ENCODE data around the gene SLC2A4.

The SLC2A4 gene

DNA sequence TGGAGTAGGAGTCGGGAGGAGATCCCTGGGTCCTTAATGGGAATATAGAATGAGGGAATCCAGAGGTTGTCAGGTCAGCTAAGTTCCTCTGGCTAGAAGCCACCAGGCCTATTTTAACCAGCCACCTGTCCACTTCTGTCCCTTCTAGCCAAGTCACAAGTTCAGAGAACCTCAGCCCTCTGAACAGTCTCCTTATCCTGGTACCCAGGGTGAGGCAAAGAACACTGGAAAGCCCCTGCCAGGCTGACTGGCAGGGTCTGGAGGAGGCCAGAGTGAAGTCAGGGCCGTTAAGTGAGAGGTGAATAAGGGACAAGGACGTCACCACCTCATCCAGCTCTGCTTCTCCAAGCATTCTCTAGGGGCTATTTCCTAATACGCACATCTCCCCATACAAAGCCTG lies 32.7 kb upstream of the SLC2A4 start:
- no peak for DNase-seq

DNA sequence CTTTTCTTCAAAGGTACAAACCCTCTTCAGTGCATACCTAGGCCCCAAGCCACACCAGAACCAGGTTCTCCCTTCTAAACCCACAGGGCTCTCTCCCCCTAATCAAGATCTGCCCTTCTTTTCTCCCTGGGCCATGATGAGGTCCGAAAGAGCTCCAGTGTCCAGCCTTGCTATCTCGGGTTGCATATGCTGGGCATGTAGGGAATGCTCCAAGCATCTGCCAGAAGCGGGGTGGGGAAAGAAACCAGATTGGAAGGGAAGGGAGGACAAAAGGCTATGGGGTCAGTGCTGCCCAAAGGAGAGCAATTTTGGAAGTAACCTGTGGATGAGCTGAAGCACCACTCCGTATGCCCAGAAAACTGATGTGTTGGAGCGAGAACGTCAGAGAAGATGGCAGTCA lies 32.3 kb upstream of the SLC2A4 start:
- no peak for DNase-seq

DNA sequence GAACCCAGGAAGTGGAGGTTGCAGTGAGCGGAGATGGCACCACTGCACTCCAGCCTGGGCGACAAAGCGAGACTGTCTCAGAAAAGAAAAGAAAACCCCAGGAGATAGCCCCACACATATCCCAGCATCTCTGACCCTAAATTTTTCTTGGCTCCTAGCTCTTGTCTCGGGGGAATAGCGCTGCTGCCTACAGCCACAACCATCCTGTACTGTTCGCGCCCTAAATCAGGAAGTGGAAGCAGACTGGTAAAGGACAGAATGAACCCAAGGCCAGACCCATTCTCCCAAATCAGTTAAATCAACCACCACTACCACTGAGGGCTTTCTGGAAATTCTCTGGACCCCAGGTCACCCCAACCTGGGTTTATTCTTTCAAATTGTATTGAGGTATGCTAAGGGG lies 31.7 kb upstream of the SLC2A4 start:
- DNase-seq: no peak

DNA sequence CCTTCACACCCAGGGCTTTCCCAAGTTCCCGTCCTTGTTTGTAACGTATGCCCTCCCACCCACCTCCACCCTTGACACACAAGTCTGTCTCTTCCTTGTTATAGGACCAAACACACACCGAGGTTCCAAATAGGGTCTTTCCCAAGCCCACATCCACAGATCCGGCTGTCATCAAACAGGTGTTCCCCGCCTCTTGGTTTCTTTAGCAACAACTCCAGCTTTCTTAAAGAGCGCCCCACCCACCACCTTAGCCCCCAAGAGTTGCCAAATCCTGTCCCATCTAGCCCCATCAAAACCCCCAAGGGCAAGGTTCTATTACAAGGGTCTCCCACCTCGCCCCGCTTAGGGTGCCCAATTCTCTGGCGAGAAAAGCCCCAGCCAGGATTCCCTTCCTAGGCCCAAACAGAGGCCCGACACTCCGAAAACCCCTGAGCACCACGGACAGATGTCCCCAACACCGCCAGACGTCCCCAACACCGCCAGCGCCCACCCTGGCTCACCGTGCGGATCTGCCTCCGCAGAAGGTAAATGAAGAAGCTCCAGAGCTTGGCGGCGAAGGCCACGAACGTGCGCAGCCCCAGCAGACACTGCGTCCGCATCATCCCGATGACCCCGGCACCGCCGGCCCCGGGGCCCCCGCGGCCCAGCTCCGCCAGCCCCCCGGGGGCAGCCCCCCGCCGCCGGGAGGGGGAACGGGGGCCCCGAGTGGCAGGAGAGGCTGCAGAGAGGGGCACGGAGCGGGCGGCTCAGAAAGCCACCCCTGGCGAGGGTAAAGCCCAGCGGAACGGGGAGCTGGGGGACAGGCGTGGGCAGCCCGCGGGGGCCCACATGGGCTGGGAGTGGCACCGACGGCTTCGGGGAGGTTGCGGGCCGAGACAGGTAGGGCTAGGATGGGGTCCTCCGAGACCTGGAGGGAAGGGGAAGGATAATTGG lies 30.6 kb upstream of the SLC2A4 start:
- DNase-seq: no peak

DNA sequence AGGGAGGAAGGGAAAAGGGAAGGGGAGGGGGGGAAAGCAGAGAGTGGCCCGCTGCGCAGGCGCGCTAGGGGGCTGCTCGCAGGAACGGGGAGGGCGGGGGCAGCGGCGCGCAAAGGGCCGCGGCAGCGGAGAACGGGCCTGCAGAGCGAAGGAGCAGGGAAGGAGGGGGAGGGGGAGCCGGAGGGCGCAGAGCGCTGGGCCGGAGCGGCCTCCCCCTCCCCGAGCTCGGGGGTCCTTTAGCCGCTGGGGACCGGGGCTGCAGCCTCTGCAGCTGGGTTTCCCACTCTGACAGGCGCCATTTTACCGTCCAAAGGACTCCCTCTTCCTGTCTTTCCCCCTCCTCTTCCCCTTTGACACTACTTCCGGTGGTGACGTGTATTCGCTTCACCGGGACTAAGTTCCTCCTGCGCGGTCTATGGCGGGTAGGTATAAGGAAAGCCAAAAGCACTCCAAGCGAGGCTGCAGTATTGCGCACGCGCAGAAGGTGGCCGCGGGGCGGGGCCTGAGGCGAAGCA lies 29.8 kb upstream of the SLC2A4 start, which contains the start of gene CTDNEP1:
Gene CTDNEP1 (minus strand): TSS at position 74 of the 515 bp plus-strand sequence. CDS start 438 bp downstream, outside the sequence.
- DNase-seq: peak; percentile 98

DNA sequence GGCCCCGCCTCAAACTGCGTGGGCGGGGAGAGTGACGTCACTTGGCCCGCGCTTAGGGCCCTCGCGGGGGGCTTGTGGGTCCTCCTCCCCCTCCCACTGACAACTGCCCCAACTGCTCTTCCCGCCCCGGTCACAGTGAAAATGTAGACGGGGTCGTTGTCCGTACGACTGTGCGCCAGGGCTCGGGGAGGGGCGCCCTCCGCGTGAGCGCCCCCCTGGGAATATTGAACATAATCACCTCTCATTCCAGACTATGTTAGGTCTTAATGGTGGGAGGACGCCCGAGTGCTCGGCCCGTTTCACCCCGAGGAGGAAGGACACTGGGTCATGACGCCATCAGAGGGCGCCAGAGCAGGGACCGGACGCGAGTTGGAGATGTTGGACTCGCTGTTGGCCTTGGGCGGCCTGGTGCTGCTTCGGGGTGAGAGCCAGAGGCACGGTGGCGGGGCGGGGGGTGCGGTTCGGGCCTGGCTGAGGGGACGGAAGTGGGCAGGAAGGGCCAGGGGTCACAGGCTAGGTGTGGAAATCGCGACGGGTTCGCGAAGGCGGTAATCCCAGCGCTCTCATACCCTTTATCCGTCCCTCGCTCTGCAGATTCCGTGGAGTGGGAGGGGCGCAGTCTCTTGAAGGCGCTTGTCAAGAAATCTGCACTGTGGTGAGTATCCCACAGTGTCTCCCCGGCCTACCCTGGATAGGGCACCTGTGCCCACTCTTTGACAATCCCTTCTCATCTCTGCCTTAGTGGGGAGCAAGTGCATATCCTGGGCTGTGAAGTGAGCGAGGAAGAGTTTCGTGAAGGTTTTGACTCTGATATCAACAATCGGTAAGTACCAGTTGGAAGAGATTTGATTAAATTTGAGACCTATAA lies 29.1 kb upstream of the SLC2A4 start, which contains the start of gene ELP5:
Gene ELP5 (plus strand): TSS at position 40 of the 868 bp plus-strand sequence. CDS start 336 bp downstream, at position 376.
- peak; percentile 91 for DNase-seq

DNA sequence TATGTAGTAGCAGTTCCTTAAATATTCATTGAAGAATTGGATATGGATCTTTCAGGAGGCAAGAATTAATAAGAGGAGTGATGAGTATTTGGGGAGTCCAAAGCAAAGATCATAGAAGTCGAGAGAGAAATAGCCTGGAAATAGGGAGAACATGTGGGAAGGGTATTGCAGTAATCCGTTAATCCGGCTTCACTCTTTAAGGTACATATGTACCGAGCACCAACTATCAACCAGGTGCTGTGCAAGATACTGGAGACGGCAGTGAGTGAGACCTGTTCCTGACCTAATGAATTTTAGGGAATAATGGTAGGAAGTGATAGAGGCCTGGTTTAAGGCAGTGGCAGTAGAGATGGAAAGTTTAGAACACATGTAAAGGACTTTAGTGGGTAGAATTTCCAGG lies 28.4 kb upstream of the SLC2A4 start:
- DNase-seq: no peak

DNA sequence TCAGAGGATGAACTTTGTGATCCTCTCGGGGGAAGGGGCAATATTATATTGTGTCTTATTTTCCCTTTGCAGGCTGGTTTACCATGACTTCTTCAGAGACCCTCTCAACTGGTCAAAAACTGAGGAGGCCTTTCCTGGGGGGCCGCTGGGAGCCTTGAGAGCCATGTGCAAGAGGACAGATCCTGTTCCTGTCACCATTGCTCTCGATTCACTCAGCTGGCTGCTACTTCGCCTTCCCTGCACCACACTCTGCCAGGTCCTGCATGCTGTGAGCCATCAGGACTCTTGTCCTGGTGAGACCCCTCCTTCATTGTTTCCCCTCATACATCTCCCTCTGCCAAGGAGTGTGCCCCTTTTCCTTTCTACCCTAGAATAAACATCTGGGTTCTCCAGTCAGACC lies 27.0 kb upstream of the SLC2A4 start:
- DNase-seq: no peak

DNA sequence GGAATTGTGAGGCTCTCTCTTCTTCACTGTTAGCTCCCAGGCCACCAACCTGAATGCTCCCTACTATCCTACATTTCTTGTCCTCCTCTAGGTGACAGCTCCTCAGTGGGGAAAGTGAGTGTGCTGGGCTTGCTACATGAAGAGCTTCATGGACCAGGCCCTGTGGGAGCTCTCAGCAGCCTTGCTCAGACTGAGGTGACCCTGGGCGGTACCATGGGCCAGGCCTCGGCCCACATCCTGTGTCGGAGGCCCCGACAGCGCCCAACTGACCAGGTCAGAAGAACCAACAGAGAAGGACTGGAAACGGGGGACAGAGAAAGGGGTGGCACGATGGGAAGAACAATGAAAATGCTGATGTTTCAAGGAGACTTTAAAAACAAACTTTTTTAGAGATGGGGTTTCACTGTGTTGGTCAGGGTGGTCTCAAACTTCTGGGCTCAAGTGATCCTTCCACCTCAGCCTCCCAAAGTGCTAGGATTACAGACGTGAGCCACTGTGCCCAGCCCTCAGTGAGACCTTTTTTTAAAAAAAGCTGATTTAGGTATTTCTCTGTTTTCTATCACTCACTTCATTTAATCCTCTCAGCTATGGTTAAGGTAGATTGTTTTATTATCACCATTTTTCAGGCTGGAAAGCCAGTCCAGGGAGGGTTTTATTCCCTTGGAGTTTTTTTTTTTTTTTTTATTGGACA lies 24.6 kb upstream of the SLC2A4 start:
- DNase-seq: no peak

DNA sequence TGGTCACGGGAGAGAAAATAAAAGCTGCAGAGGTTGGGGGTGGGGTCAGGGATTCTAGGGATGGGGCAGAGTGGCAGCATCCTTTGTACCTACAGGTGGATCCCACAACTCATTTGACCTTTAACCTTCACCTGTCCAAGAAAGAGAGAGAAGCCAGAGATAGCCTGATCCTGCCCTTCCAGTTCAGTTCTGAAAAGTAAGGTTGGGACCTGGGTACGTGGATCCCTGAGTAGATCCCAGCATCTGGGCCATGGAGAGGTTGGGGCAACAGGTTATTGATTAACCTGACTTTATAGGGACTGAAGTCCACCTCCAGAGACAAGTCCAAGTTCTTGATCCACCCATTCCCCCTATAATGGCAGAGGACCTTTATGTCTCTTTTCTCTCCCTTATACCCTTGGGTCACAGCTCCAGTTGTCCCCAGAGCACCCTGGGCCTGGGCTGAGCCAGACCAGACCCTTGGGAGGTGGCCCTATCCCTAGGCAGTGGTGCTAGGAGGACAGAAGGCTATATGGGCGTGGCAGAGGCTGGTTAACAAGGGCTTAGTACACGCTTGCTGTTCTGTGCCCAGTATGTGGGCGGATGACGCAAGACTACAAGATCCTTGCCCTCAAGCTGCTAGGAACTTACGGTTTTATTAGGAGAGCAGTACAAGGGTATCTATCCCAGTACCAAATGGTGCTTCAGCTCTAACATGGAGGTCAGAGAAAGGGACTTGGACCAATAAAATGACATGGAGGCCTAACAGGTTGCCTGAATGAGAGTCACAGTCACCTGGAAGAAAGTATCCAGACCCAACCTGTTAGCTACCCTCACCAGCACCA lies 22.6 kb upstream of the SLC2A4 start:
- DNase-seq: no peak

DNA sequence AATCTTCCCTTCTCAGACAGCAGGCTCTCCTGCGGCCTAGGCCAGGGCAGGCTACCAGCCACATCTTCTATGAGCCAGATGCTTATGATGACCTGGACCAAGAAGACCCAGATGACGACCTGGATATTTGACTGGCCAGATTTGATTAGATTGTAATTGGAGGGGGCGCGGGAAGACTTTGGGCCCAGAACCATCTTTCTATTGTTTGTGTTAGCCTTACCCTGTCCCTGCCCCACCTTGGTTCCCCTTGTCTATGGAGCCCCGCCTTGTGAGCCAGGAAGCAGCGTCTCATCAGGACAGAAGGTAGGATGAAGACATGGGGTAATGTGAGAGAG lies 22.0 kb upstream of the SLC2A4 start:
- no peak for DNase-seq

DNA sequence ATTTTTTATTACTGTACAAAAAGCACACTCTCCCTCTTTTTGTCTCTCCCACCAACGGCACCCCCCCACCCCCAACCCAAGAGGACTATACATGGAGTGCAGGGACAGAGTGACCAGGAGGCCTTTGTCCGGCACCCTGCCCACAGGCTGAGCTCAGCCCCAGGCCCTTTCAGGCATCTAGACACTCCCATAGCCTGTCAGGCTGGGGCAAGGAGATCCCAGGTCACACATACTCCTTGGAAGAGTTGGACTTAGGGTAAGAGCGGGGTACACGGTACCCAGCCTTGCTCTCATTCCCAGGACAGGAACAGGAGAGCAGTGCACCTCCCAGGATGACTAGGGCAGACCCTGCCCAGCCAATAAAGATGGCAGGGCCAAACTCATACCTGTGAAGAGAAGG lies 21.4 kb upstream of the SLC2A4 start:
- DNase-seq: no peak

DNA sequence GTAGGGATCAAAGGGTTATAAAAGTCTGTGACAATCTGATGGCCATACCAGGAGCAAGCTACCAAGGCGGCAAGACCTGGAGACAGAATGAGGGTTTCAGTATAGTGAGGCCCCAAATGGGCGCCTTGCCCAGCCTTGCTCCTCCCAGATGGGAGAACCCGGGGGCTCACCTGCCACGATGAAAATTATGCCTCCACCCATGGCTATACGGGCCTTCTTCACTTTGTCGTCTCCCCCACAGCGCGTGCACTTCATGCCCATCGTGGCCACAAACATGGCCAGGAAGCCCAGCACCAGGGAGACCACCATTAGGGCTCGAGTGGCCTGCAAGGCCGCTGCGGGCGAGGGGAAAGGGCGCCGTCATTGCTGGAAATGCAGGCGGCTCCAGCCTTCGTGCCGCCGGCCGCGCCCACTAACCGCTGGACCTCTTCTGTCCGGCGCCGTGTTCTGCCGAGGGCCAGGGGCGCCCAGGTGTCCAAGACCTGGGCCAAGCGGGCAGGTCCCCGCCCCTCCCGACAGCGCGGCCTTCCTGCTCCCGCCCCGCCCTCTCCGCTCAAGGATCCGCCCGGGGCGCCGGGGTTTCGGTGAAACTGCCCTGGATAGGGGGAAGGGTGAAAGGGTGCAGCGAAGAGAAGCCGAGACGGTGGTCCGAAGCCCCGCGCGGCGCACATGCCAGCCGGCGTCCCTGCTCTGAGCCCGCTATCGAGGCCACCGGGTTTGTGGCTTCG lies 20.7 kb upstream of the SLC2A4 start:
- no peak for DNase-seq

DNA sequence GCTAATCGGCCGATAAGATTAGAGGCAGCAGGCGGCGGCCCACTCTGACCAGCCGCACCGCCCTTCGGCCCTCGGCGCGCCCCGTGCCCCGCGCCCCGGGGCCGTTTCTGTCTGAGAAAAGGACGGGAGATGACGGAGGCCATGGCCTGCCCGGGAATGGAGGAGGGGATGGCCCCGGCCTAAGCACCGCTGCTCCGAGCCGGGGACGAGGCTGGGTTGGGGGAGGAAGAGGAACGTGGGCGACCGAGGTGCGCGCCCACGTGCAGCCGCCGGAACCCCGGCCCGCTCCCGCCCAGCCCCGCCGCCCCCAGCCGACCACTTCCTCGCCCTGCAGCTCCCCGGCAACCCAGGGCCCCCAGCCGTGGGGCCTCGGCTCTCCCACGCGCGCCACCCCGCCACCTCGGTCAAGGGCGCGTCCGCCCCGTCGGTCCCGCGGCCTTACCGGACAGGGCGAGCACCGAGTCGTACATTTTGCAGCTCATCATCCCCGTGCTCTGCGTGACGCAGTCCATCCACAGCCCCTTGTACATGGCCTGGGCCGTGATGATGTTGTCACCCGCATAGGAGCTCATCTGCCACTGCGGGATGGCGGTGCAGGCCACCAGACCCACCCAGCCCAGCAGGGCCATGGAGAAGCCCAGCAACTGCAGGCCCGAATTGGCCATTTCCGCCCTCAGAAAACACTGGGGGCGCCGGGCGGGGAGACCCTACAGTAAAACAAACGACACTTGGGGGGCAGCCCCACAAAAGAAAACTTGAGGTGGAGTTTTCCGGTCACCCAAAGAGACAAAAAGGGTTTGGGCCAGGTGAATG lies 19.9 kb upstream of the SLC2A4 start:
- no peak for DNase-seq

DNA sequence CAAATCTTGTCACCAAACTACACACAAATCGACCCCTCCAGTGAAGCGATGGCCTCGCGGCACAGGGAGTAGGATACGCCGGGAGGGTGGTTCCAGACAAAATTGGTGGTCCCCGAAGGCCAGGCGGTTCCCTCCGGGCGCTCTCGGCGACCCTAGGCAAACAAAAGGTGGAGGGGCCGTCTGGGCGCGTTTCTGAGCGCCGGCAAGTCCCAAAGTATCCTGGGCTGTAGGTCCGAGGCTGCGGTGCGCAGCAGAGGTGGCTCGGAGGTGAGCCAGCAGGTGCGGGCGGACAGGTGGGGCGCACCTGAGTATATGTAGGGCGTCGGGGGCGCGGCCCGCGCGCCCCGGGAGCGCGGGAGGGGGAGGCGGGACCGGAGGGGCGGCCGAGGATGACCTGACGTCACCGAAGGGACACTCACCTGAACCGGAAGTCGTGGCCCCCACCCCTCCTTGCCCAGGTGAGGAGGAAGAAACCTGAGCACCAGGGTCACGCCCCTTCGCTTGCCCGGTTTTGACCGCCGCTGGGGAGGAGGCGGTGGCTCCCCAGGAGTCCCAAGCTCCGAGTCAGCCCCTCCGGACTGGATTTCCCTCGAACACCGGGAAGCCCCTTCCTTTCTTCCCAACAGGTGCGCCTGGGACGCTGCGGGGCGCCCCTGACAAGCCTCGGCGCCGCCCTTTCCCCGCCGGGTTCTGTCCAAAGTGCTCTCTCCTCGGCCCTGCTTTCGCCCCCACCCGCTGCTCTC lies 19.2 kb upstream of the SLC2A4 start, which contains the start of gene CLDN7:
Gene CLDN7 (minus strand): TSS at position 287 of the 743 bp plus-strand sequence. CDS start 435 bp downstream, outside the sequence.
- no peak for DNase-seq

DNA sequence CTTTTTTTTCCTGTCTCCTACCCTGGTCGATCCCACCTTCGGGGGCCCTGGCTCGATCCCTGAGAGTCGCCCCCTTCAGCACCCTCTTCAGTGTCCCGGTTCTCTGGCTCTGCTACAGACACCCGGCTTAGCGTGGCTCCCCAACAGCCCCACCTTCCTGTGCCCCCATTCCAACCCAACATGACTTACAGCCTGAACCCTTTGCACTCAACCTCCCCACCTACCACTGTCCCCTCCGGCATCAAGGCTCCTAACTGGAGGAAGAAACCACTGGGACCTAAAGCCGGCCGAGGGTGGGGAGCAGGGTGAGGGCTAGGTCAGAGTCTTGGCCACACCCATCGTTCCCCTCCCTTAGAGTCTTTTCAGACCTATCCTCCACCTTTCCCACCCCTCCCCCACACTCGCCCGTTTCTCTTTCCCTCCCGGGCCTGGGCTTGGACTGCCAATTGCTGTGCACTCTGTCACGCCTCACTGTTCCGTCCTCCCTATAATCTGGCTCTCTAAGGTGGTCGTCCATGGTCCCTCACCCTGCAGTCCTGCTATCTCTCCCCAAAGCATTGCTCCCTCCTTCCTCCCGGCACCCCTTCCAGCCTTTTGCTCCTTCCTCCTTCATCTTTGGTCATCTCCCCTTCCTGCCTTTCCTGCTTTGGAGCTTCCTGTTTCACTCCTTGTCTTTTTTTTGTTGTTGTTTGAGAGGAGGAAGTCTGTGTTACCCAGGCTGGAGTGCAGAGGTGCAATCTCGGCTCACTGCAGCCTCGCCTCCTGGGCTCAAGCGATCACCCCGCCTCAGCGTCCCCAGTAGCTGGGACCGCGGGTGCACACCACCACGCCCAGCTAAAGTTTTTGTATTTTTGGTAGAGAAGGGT lies 18.4 kb upstream of the SLC2A4 start:
- no peak for DNase-seq

DNA sequence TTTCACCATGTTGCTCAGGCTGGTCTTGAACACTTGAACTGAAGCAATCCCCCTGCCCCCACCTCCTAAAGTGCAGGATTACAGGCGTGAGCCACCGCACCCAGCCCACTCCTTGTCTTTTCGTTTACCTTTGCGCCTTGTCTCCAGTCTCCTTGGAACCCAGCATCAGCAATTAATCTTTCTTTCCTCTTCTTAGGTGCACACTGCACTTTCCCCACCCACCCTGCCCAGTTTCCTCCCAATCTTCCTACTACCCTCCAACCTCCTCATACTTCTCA lies 17.8 kb upstream of the SLC2A4 start:
- no peak for DNase-seq

DNA sequence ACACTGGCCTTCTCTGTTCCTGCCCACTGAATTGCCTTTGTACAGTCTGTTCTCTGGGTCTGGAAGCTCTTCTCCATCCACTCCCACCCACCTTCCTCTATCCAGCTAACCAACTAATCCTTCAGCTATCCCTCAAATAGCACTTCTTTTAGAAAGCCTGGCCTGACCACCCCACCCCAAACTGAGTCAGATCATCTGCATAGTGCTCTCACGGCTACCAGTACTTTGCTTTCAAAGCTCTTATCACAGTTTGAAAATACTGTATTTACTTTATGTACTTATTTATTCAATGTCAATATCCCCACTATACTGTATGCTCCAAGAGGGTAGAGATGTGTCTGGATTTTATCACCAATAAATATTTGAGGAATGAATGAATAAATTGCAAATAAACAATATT lies 14.7 kb upstream of the SLC2A4 start:
- DNase-seq: no peak

DNA sequence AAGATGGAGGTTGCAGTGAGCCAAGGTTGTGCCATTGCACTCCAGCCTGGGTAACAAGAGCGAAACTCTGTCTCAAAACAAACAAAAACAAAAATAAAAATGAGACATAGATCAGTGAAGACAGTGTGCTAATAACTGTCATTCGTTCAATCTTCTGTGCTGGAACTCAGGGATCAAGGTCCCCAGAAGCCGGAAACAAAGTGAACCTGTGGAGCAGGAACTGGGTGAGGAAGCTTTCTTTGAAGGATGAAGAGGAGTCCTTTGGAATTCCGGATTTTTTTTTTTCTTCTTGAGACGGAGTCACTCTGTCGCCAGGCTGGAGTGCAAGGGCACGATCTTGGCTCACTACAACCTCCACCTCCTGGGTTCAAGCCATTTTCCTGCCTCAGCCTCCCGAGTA lies 2.1 kb upstream of the SLC2A4 start:
- DNase-seq: no peak

Measured in midbrain (tissue), 1 donor.